Dedifferentiated amniotic fluid mesenchymal stem cell (primary cell): Measurements from ENCODE around the gene MYO1E.
A peak's percentile ranks its signal among the peaks of the same experiment; 100 is the strongest.
"Not testable (repeated sequence)": the region's sequence is repeated elsewhere in the genome, so short reads cannot be mapped to it uniquely, and the experiment has no call there.

ENCODE experiments used
- DNase-seq: peaks from one replicate; pipeline ENCODE4 v3.0.0-alpha.2; 2016; ENCODE audit errors: extremely low spot score

MYO1E gene

GRCh38 chr15:59133929-59134427 lies 238.7 kb downstream of the MYO1E start:
- DNase-seq: no peak

- DNase-seq: no peak
Measured at GRCh38 chr15:59131969-59132562, 240.6 kb downstream of the MYO1E start.

GRCh38 chr15:59131456-59131855 lies 241.2 kb downstream of the MYO1E start:
- DNase-seq: no peak

- DNase-seq: not testable (repeated sequence)
Measured at GRCh38 chr15:59127255-59127654, 245.4 kb downstream of the MYO1E start.

- not testable (repeated sequence) for DNase-seq
Measured at GRCh38 chr15:59125683-59126082, 247.0 kb downstream of the MYO1E start.

GRCh38 chr15:59124261-59124660 lies 248.4 kb downstream of the MYO1E start:
- DNase-seq: no peak

GRCh38 chr15:59120937-59121336 lies 251.7 kb downstream of the MYO1E start:
- no peak for DNase-seq

- no peak for DNase-seq
Measured at GRCh38 chr15:59119625-59120024, 253.0 kb downstream of the MYO1E start.

GRCh38 chr15:59116771-59117170 lies 255.9 kb downstream of the MYO1E start:
- no peak for DNase-seq

GRCh38 chr15:59116141-59116540 lies 256.5 kb downstream of the MYO1E start:
- no peak for DNase-seq

- no peak for DNase-seq
Measured at GRCh38 chr15:59115047-59115446, 257.6 kb downstream of the MYO1E start.

GRCh38 chr15:59111251-59111650 lies 261.4 kb downstream of the MYO1E start:
- no peak for DNase-seq

- no peak for DNase-seq
Measured at GRCh38 chr15:59105854-59106253, 266.8 kb downstream of the MYO1E start.

GRCh38 chr15:59104912-59105732 lies 267.5 kb downstream of the MYO1E start, which contains the start of gene CCNB2:
TSS of gene CCNB2 (plus strand) at chr15:59105146. CDS start at chr15:59105269, 123 bp downstream.
- peak; percentile 97 for DNase-seq

- no peak for DNase-seq
Measured at GRCh38 chr15:59104602-59104911, 268.1 kb downstream of the MYO1E start.

- DNase-seq: no peak
Measured at GRCh38 chr15:59099162-59099685, 273.4 kb downstream of the MYO1E start.

- no peak for DNase-seq
Measured at GRCh38 chr15:59096429-59096828, 276.2 kb downstream of the MYO1E start.

GRCh38 chr15:59094077-59094476 lies 278.6 kb downstream of the MYO1E start:
- no peak for DNase-seq

GRCh38 chr15:59087731-59088130 lies 284.9 kb downstream of the MYO1E start:
- no peak for DNase-seq
